Inflammatory macrophage treated with lipopolysaccharide for 4 hours (primary cell): ENCODE data around the gene ERI3.
A peak's percentile ranks its signal among the peaks of the same experiment; 100 is the strongest.

Experiments used
- DNase-seq: peaks from one replicate; pipeline ENCODE4 v3.0.0-alpha.2; 2020

The ERI3 gene, protein sequence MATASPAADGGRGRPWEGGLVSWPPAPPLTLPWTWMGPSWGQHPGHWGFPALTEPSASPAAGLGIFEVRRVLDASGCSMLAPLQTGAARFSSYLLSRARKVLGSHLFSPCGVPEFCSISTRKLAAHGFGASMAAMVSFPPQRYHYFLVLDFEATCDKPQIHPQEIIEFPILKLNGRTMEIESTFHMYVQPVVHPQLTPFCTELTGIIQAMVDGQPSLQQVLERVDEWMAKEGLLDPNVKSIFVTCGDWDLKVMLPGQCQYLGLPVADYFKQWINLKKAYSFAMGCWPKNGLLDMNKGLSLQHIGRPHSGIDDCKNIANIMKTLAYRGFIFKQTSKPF

DNA sequence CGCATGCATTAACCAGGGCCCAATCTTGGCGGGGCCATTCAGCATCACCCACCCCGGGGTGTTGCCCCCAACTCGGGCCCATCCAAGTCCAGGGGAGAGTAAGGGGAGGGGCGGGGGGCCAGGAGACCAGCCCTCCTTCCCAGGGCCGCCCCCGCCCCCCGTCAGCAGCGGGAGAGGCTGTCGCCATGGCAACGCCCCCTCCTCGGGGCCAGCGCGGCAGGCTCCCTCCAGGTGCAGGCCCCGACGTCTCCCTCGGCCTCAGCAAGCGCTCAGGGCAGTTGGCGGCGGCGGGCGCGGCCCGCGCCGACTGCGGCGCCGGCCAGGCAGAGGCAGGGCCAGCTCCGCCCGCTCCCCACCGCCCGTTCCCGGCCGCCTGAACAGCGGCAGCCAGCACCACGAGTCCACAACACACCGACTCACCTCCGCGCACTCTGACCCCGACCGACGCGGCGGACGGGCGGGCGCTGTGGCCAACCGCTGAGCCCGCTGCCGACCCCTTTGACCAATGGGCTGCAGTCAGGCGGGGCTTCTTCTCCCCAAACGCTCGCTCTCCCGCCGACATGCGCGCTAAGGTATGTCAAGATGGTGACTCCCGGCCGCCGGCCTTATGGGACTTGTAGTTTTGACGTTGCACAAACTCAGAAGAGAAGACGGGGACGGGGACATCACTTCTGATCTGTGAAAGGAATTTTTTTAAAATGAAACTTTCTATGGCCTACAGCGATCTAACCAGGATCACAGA, at the start of gene ERI3:
ERI3 (minus strand) TSS at position 418 of the 742 bp plus-strand sequence; CDS start at position 187, 231 bp downstream.
- DNase-seq: peak; percentile 98

DNA sequence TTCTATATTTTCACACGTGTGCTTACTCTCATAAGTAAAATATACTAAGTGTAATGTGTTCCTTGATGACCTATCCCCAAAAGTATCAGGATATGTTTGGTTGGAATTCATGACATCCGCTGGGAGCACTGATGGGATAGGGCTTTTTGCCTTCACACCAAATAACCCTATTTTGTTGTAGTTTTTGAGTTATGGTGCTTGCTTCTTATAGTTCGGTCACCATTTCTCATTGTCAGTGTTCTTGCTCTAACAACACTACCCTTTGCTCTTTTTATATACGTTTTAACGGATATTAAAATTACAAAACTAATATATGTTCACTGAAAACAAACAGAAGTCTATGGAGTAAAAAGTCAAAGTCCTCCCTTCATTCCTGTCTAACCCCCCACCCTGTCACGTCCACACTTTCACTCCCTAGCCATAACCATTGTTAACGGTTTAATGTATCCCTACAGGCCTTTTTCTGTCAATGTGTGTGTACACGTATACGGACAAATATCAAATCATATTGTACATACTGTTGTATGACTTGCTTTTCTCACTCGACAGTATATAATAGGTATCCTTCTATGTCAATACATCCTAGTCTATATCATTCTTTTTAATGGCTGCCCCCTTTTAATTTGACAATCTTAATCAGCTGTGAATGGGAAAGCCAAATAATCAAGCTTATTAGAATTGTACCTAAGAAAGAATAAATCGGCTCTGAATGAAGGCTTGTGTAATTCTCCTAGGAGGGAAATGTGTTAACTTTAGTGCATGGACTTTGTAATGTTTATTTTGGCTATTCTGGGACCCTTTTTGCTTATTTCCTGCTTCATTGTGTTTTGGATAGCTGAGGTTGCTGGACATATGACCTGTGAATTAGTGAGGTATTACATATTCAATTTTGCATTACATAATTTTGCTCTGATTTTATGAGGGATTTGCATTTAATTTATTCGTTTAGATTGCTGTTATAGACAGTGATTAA, 46.5 kb upstream of the ERI3 start:
- DNase-seq: no peak

DNA sequence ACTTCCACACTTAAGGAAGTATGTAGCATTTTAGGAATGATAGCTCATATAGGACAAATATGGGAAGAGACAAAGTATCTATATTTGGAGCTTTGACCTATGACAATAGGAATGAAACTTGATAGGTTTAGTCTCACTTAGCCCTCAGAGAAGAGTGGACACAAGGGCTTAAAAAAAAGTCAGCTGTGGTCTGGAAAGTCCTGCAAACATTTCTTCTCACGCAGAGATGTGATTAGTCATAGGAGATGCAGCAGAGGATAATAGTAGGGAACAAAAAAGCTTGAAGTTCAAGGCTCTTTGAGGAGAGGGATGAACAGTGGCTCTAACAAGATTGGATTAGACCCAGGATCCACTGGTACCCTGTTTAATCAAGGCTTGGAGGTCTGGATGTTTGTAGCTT, 35.2 kb upstream of the ERI3 start:
- no peak for DNase-seq

DNA sequence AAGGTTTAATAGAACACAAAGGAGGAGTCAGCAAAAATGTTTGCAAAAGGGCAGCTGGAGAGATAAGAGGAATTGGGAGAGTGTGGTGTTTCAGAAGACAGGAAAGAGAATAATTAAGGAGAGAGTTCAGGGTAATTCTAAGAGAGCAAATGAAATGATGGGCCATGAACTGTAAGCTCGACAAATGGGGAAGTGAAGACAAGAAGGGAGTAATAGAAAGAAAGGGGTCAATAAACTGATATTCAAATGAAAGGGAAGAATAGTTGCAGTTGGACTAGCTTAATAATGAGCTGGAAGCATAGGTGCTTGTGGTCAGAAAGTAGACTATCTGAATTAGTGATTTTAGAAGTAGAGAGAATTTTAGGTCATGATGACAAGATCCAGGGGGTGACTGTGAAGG, 34.4 kb upstream of the ERI3 start:
- DNase-seq: no peak

DNA sequence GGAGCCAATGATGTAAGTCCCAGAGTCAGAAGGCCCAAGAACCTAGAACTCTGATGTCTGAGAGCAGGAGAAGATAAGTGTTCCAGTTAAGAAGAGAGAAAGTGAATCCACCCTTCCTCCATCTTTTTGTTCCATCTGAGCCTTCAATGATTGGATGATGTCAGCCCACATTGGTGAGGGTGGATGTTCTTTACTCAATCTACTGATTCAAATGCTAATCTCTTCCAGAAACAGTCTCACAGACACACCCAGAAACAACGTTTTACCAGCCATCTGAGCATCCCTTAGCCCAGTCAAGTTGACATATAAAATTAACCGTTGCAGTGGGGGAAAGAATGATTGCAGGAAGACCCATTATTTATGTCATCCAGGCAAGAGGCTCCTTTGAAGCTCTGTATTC, 33.5 kb upstream of the ERI3 start:
- DNase-seq: no peak

DNA sequence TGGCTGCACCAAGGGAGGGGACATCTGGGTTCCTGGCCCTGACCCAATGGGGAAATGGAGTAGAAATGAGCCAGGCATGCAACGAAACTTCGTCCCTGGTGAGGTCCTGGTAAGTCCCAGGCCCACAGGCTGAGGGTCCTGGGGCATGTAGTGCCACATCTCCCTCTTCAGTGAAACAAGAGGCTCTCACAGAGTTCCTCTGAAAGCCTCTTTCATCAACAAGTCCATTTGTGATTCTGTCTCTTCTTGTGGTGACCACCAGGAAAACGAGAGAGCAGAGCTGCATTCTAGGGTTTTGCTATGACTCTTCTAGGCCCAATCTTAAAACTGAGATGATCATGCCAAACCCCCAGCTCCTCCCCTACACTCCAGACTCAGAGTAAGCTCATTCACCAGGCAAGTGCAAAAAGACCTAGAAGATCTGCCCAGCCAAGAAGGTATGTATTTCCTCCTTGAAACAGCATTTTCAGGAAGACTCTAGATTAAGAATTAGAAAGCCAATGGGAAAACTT, 25.7 kb upstream of the ERI3 start:
- no peak for DNase-seq

DNA sequence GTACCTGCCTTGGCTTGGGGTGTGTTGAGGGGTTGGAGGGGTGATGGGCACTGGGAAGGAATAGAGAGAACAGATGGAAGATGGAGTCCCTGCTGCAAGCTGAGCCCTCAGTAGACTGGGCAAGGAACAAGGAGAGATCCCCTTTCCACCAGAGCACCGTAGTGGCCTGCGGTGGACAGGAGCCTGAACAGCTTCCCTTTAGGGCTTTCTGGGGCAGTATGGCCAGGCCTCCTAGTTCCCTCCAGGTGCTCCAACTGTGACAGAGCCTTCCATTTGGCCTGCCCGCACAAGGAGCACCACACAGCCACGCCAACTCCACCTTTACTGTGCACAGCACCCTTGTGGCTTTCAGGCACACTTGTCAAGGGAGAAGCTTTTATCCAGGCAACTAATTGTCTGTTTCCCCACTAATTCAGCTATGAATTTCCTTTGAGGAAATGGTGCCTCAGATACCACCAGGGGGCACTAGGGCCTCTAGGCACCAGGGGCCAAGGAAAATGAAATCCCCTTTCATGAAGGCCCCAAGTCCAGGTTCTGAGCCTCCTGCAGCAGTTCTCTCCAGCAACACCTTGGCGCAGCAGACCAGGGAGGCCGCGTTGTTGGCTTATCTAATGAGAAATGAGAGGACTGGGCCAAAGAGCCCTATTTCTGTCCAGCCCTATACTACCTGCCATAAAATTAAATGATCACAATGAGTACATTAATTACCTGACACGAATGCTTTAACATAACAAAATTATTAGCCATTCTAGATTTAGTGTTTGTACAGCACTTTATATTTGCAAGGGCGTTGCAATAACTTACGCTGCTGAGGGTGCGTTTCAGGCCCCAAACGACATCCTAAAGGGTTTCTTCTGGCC, 23.1 kb upstream of the ERI3 start:
- DNase-seq: peak; percentile 67

DNA sequence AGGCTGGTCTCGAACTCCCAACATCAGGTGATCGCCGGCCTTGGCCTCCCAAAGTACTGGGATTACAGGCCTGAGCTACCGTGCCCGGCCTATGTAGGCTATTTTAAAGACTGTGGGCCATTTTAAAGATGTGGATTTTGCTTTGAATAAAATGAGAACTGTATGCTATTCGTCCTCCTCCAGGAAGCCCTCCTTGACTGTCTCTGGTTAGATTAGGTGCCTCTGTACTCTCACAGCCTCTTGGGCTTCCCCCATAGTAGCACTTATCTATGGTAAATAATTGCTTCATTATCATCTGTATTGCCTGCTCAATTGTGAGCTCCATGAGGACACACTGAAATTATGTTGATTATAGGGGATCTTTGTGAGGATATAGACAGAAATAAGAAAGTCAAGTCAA, 20.5 kb upstream of the ERI3 start:
- no peak for DNase-seq

DNA sequence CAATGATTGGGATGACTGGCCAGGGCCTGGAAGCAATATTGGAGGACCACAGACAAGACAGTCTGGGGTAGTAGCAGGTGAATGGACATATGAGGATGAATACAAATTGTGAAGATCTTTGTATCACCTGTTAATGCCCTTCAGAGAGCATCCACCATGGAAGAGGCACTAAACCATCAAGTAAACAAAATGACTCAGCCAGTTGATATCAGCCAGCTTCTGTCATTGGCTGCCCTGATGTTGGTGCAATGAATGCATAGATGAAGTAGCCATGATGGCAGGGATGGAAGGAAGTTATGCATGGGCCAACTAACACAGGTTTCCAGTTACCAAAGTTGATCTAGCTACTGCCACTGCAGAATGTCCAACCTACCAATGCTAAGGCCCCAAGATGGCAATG, 16.1 kb upstream of the ERI3 start:
- no peak for DNase-seq

DNA sequence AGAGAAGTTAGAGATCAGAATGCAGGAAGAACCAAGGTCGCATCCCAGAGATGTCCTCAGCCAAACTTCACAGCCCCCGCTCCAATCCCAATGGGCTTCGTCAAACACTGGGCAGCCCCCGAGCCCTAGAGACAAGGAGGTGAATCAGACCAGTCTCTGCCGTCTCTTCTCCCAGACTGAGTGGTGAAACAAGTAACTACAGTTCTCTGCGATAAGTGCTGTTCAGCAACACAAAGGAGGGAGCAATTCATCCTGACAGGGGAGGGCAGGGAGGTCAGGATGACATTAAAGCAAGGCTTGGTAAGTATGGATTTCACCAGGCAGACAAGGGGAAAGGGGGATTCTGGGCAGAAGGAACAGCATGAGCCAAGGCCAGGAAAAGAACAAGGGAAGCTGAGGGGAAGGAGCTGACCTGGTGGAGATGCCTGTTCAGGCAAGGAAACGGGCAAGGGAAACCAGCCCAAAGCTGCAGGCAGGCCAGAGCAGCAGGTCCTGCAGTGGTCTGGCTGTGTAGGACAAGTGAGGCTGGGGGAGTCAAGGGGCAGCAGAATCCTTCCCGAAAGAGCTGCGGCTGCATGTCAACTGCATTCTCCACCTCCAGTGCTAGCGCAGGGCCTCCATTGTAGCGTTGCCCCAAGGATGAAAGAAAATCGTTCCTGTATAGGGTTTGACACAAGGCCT, 13.6 kb upstream of the ERI3 start:
- no peak for DNase-seq

DNA sequence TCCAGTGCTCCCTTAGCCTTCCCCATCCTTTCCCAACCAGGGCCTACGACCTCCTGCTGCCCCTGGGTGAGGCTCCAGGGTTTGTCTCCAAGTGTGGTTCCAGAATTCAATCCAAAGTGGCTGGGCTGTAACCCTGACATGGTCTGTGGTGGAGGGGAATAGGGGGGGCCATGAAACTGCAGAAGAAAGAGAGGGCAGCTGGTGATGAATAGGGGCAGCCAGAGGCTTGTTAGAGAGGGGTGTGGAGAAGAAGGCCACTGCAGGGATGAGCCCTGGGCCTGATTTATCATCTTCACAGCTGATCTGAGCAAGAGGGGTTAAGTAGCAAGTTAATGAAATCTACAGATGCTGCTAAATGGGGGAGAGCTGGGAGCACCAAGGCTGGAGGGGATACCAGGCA, 12.9 kb upstream of the ERI3 start:
- no peak for DNase-seq

DNA sequence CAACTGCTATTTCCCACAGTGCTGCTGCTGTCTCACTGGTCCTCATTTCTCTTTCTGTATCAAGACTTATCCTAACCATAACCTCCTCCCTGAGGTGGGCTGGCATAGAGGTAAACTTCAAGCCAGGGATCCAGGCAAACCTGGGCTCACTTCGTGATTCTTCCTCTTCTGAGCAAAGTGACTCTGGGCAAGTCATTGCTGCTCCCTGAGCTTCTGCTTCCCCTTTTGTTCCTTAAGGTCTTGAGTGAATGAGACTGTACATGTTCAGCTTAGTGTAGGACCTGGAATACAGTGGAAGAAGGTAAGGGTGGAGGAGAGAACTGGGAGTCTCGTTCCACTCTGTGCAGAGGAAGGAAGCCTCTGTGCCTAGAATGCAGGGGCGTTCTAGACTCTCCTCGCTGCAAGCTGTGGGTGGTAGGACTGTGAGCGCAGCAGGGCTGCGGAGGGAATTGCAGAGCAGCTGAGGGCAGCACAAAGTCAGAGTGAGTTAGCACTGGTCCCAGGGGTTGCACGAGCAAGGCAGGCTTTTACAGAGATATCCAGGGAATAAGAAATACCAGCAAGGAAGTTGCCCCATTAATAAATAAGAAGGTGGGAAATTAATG, 11.4 kb upstream of the ERI3 start:
- peak; percentile 15 for DNase-seq

DNA sequence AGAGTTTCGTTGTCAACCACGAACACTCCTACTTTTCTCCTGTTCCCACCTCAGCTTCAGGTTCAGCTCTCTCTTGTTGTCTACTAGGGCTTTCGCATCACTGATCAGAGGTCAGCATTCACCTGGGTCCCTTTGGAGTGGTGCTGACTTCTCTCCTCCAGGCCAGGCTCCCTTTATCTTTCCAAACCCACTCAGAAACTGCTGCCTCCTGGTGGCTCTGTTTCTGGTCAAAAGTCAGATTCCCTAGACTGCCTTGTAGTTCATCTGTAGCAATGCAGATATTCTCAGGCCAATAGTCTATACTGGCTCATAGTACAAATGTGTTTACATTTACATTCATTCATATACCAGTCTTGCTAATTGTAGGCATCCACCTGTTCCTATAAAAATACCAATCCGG, 6.4 kb upstream of the ERI3 start:
- no peak for DNase-seq

DNA sequence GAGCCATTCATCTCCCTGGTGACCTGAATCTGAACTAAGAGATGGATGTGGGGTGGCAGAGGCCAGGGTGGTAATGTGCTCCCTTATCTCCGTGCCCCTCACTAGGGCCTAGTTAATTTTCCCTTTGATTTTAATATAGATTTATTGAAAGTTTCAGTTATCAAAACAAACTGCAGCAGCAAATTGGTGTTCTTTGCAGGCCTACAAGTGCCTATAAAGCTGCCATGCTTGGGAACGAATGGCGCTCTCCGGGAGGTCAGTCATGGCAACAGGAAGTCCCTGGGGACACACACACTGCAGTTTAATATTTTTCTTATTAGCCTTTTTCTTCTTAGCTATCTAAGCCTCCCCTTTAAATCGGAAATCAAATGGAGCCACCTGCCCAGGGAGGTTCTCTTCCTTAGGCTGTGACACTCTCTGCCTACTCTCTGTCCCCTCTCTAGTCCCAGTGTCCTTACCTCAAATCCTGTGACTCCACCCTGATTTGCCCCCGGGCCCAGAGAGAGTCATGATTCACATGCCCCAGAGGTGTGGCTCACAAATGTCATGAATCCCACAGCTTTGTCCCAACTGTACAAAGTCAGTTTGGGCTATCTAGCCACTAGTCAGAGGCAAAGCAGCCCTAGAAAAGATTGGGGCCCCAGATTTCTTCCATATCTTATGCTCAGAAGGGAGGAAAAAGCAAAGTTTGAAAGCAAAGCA, 4.3 kb upstream of the ERI3 start:
- DNase-seq: no peak

DNA sequence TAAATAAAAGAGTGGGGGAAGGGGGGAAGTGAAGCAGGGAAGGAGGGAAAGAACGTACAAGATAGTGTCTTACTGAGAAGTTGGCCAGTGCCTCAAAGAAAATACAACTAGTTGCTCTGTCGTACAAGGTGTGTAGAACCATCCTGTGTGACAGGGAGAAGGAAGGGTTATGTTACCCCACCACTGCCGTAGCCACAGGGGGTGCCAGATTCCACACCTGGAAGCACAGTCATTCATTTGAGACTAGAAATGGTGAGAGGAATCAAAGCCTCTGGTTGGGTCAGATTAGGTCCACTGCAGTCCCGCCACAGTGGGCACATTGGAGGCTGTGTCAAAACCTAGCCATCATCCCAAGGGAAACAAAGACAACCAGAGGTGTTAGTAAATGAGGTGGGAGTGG, 2.7 kb upstream of the ERI3 start:
- DNase-seq: no peak

DNA sequence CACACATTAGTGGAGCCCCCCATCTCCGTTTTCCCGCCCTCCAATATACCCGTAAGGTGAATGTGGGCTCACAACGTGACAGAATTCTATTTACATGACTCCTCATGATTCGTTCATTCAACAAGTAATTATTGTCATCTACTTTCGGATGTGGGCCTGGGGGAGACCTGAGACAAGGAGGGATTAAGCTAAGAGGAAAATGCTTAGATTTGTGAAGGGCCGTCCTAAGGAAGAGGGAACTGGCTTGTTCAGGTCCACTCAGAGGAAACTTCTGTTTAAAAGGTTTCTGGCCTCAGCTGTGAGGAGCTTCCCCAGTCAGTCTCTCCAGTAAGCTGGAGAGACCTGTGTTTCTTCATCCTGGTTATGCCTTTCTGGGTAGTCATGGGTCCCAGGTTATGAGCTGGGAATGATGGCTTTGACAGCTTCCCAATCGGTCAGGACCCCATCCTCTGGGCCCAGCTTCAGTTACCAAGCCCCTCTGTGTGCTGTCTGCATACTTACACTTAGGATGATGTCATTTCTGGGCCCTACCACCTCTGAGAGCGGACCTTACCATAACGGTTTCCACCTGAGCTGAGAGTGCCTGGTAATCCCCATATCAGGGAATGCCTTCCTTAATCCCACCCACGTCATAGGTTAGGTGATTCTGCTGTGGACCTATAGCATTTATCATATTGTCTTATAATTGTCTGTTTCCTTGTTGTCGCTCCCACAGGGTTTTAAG, 687 bp upstream of the ERI3 start:
- DNase-seq: no peak

DNA sequence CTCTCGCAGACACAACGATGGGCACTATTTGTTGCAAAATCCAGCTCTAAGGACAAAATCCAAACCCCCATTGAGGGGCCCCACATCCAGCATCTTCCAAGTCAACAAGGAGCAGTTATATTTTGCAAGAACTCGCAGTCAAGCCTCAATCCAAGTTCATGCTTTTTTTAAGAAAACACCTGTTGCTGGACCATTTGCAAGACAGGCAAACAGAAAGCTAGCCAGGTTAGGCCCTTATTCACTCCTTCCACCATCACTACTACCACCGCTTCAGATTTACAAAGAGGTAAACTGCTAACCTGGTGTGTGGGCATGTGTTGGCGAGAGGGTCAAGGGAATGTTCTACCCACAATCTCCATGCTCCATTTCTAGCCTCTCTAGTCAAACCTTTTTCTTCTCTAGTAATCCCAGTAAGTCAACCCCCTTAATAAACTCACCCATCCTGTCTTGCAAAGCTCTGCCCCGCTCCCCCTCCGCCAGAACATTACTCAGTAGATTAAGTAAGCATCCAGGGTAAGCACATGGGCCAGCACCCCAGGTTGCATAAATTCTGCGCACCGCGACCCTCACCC, 703 bp downstream of the ERI3 start:
- DNase-seq: no peak

DNA sequence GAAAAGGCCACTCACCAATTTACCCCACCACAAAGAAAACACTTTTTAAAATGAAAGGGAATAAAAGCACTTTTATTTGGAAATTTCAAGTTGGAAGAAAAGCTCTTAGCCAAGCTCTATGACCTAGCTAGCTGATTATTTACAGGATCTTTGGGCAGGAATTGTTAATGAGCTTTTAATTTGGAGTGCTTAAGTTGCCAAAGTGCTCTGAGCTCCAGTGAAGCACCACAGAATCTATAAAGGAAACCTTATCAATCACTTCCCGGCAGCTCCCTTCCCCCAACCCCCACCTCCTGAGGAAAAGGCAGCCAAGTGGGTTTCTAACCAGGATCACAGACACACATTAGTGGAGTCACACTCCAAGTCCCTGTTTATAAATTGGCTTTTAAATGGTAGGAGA, 1.5 kb downstream of the ERI3 start:
- no peak for DNase-seq

DNA sequence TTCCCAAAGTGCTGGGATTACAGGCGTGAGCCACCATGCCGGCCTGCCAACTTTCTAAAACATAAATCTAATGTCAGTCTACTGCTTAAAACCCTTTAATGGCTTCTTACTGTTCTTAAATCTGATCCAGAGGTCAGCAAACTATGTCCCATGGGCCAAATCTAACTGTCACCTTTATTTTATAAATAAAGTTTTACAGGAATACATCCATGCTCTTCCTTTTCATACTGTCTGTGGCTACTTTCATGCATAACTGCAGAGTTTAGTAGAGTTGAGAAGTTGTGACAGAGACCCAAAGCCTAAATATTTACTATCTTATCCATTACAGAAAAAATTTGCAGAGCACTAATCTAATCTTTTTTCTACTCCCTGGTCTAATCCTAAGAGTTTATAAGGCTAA, 3.8 kb downstream of the ERI3 start:
- DNase-seq: no peak
